Activated T-cell treated with anti-CD3 and anti-CD28 coated beads, Interleukin-2, amount 50 U/mL, for 24 hours (primary cell): ENCODE results near the gene ARHGEF16.

Source experiments
- DNase-seq: peaks from one replicate; pipeline ENCODE4 v3.0.0-alpha.2; 2020
- H3K27ac Mint-ChIP-seq: 2 replicates; pipeline ENCODE4 v1.8.0; 2020; ENCODE audit warnings: mild to moderate bottlenecking, mixed read lengths
- H3K27me3 Mint-ChIP-seq: 2 replicates; pipeline ENCODE4 v1.8.0; 2020; ENCODE audit warnings: mixed read lengths
- H3K36me3 Mint-ChIP-seq: 2 replicates; pipeline ENCODE4 v1.8.0; 2020; ENCODE audit warnings: low read depth, mixed read lengths
- H3K4me1 Mint-ChIP-seq: 2 replicates; pipeline ENCODE4 v1.8.0; 2020; ENCODE audit warnings: low read depth, mixed read lengths
- H3K4me3 Mint-ChIP-seq: 2 replicates; pipeline ENCODE4 v1.8.0; 2020; ENCODE audit warnings: mild to moderate bottlenecking, moderate library complexity, mixed read lengths
- H3K9me3 Mint-ChIP-seq: 2 replicates; pipeline ENCODE4 v1.8.0; 2020; ENCODE audit warnings: mixed read lengths

The ARHGEF16 gene

DNA sequence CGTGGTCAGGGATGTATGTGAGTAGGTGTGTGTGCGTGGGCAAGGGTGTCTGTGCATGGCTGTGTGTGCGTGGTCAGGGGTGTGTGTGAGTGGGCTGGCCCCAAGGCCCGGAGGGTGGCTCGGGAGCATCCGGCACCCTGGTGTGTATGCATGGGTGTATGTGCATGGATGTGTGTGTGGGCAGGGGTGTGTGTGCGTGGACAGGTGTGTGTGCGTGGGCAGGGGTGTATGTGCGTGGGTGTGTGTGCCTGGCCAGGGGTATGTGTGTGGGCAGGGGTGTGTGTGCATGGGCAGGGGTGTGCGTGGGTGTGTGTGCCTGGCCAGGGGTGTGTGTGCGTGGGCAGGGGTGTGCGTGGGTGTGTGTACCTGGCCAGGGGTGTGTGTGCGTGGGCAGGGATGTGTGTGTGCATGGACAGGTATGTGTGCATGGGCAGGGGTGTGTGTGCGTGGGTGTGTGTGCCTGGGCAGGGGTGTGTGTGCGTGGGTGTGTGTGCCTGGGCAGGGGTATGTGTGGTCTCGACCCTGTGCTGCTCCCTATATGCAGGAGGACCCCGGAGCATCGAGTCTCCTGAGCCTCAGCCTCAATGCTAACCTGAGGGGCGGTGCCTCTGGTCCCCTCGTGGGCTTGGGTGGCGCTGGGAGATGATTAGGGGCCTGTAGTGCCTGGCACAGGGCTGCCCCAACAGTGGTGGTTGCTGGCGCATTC is 16.3 kb downstream of the ARHGEF16 start:
- no peak for DNase-seq
- no peaks in the 10 kb centered on the region for H3K36me3 Mint-ChIP-seq
- H3K27ac Mint-ChIP-seq: no peak overlapping the region
- H3K4me3 Mint-ChIP-seq: no peak overlapping the region
- H3K27me3 Mint-ChIP-seq: peaks cover 5% of the 10 kb centered on the region
- H3K9me3 Mint-ChIP-seq: no peaks in the 10 kb centered on the region
- H3K4me1 Mint-ChIP-seq: peaks cover 3% of the 10 kb centered on the region

- no peak overlapping the region for H3K27ac Mint-ChIP-seq
- H3K4me3 Mint-ChIP-seq: no peak overlapping the region
- no peaks in the 10 kb centered on the region for H3K36me3 Mint-ChIP-seq
- no peak for DNase-seq
- H3K27me3 Mint-ChIP-seq: peaks cover 5% of the 10 kb centered on the region
- H3K9me3 Mint-ChIP-seq: no peaks in the 10 kb centered on the region
- no peaks in the 10 kb centered on the region for H3K4me1 Mint-ChIP-seq
Measured at GRCh38 chr1:3471356-3472087, 17.1 kb downstream of the ARHGEF16 start.

GRCh38 chr1:3472088-3472850 is 17.8 kb downstream of the ARHGEF16 start:
- Mint-ChIP-seq H3K27ac (no peak overlapping the region), H3K27me3 (peaks cover 5% of the 10 kb centered on the region), H3K9me3 (no peaks in the 10 kb centered on the region), H3K4me3 (no peak overlapping the region), H3K36me3 (no peaks in the 10 kb centered on the region), H3K4me1 (no peaks in the 10 kb centered on the region)
- DNase-seq: no peak

DNA sequence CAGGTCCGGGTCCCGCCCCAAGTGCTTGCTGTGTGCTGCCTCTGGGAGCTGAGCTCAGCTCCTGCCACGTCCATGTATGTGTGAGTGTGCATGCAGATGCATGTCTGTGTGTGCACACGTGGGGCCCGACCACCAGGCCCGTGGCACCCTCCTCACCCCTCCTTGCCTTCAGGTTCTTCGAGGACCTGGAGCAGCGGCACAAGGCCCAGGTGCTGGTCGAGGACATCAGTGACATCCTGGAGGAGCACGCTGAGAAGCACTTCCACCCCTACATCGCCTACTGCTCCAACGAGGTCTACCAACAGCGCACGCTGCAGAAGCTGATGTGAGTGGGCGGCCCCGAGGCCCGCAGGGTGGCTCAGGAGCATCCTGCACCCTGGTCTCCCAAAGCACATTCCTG is 18.4 kb downstream of the ARHGEF16 start:
- Mint-ChIP-seq H3K4me1 (no peaks in the 10 kb centered on the region), H3K4me3 (no peak overlapping the region), H3K36me3 (no peaks in the 10 kb centered on the region), H3K27ac (no peak overlapping the region), H3K27me3 (peaks cover 5% of the 10 kb centered on the region), H3K9me3 (no peaks in the 10 kb centered on the region)
- no peak for DNase-seq

GRCh38 chr1:3473381-3473844 is 18.9 kb downstream of the ARHGEF16 start:
- DNase-seq: no peak
- Mint-ChIP-seq H3K9me3 (no peaks in the 10 kb centered on the region), H3K4me1 (no peaks in the 10 kb centered on the region), H3K27me3 (peaks cover 5% of the 10 kb centered on the region), H3K27ac (no peak overlapping the region), H3K4me3 (no peak overlapping the region), H3K36me3 (no peaks in the 10 kb centered on the region)

DNA sequence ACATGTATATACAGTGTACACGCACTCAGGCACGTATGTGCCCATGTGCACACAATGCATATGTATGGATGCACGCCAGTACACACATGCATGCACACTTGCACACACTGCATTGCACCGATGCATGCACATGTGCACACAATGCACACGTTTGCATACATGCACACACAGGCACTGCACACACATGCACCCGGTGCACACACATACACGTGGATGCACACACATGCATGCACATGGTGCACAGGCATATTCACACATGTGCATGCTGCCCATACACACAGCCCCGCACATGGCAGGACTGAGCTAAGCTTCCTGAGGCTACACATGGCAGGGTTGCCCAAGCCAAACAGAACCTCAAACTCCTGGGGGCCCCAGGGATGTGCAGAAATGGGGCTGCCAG is 19.6 kb downstream of the ARHGEF16 start:
- Mint-ChIP-seq H3K4me3 (no peak overlapping the region), H3K36me3 (no peaks in the 10 kb centered on the region), H3K27ac (no peak overlapping the region), H3K27me3 (peaks cover 5% of the 10 kb centered on the region), H3K4me1 (no peaks in the 10 kb centered on the region), H3K9me3 (no peaks in the 10 kb centered on the region)
- no peak for DNase-seq

DNA sequence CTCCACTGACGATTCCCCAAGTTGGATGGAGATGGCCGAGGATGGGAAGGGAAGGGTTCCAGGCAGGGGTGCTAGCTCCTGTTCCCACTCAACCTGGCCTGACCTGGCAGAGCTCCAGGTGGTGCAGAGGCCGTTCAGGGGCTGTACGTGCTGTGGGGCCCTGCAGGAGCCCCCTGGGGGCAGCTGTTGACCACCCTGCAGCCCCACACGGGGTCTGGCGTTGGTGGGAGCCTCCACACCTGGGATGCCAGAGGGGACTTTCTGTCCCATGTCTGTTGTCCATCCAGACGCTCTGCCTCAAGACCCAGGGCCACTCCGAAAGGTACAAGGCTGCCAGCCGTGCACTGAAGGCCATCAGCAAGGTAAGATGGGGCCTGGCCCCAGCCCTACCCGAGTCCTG is 20.0 kb downstream of the ARHGEF16 start:
- no peak overlapping the region for H3K27ac Mint-ChIP-seq
- no peak overlapping the region for H3K4me3 Mint-ChIP-seq
- peaks cover 5% of the 10 kb centered on the region for H3K27me3 Mint-ChIP-seq
- no peaks in the 10 kb centered on the region for H3K36me3 Mint-ChIP-seq
- H3K9me3 Mint-ChIP-seq: no peaks in the 10 kb centered on the region
- no peak for DNase-seq
- no peaks in the 10 kb centered on the region for H3K4me1 Mint-ChIP-seq

DNA sequence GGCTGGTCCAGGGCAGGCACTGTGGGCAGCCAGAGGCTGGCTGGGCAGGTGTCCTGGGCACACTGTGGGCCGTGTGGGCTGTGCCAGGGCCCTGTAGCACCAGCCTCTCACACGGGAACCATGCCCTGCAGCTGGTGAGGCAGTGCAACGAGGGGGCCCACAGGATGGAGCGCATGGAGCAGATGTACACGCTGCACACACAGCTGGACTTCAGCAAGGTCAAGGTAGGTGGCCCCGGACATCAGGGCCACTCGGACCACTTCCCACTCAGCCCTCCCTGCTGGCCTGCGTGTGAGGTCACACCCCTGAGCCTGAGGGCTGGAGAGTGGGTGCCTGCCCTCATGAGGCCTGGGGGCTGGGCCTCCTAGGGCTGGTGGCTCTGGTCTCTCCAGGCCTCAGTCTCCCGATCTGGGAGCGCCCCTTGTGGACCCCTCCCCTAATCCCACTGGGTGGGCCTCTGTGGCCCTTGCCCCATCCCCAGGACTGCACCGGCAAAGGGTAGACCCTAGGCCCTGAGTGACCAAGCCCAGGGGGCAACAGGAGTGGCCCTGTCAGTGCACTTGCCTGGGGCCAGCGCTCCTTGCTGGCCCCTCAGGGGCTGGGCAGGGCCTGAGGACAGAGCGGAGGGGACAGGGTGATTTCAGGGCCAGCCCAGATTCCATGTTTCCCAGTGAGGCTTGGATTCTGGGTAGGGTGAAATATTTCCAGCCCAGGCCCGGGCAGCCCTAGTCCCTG is 21.5 kb downstream of the ARHGEF16 start:
- H3K4me1 Mint-ChIP-seq: no peaks in the 10 kb centered on the region
- no peak overlapping the region for H3K27ac Mint-ChIP-seq
- H3K36me3 Mint-ChIP-seq: no peaks in the 10 kb centered on the region
- no peak overlapping the region for H3K4me3 Mint-ChIP-seq
- peaks cover 5% of the 10 kb centered on the region for H3K27me3 Mint-ChIP-seq
- no peaks in the 10 kb centered on the region for H3K9me3 Mint-ChIP-seq
- DNase-seq: no peak

DNA sequence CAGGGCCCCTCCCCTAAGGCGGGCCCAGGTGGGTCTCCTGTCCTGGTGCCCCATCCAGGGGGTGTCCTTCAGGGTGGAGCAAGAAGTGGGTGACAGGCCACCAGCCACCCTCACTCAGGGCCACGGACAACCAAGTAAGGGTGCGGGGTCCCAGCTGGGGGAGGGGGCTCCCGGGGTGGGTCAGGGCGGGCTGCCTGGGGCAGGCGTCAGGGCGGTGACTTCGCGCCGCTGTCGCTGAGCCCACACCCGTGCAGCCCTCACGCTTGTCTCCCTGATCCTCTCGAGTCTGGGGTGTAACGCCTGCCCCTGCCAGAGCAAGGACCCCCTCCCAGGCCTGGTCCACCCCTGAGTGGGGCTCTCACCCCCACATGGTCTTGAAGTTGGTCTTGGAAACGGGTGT is 22.2 kb downstream of the ARHGEF16 start:
- no peak overlapping the region for H3K4me3 Mint-ChIP-seq
- DNase-seq: no peak
- no peak overlapping the region for H3K27ac Mint-ChIP-seq
- H3K27me3 Mint-ChIP-seq: peaks cover 5% of the 10 kb centered on the region
- H3K36me3 Mint-ChIP-seq: no peaks in the 10 kb centered on the region
- H3K9me3 Mint-ChIP-seq: no peaks in the 10 kb centered on the region
- no peaks in the 10 kb centered on the region for H3K4me1 Mint-ChIP-seq

- Mint-ChIP-seq H3K27me3 (peaks cover 5% of the 10 kb centered on the region), H3K9me3 (no peaks in the 10 kb centered on the region), H3K27ac (no peak overlapping the region), H3K4me3 (no peak overlapping the region), H3K4me1 (no peaks in the 10 kb centered on the region), H3K36me3 (no peaks in the 10 kb centered on the region)
- DNase-seq: no peak
Measured at GRCh38 chr1:3477241-3477995, 23.0 kb downstream of the ARHGEF16 start.

DNA sequence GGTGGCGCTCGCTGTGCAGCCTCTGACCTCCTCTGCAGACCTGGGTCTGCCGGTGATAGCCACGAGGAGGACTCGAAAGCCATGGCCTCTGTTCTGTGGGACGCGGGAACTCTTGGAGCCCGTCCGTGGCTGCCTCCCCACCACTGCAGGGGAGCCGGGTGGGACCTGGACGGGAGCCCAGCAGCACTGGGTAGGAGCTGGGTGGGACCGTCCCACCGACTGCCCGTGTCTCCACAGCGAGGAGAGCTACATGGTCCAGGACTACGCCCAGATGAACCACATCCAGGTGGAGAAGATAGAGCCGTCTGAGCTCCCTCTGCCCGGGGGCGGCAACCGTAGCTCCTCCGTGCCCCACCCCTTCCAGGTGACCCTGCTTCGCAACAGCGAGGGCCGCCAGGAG is 23.7 kb downstream of the ARHGEF16 start:
- H3K27ac Mint-ChIP-seq: no peak overlapping the region
- no peaks in the 10 kb centered on the region for H3K4me1 Mint-ChIP-seq
- DNase-seq: no peak
- H3K9me3 Mint-ChIP-seq: no peaks in the 10 kb centered on the region
- peaks cover 5% of the 10 kb centered on the region for H3K27me3 Mint-ChIP-seq
- H3K36me3 Mint-ChIP-seq: no peaks in the 10 kb centered on the region
- no peak overlapping the region for H3K4me3 Mint-ChIP-seq

DNA sequence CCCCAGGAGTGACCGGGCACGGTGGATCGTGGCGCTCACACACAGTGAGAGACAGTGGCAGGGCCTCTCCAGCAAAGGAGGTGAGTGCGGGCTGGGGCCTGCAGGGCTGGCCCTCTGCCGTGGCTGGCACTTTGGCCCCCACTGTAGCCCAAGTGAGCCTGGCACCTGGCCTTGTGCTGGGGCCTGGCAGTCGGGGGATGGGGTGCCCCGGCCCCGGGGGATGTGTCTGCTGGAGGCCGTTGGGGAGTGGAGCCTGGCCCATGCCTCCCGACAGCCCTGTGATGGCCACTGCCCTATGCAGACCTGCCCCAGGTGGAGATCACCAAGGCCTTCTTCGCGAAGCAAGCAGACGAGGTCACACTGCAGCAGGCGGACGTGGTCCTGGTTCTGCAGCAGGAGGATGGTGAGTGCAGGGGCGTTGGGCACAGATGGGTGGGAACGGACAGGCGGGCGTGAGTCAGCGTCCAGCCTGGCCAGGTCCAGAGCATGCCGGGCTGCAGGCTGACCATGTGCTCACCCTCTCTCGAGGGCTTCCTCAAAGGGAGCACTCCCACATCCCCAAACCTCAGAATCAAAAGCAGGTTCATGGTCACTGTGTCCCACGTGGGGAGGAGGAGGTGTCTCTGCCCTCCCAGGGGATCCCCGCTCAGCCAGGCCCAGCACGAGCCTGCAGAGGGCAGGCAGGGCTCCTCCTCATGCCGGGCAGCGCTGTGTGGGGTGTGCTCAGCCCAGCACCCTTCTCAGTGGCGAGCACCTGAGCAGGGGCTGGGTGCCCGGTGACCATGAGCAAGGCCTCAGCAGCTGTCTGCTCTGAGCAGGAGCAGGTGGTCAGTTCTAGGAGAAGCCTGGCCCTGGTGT is 25.3 kb downstream of the ARHGEF16 start:
- Mint-ChIP-seq H3K27me3 (no peaks in the 10 kb centered on the region), H3K4me3 (no peak overlapping the region), H3K9me3 (no peaks in the 10 kb centered on the region)

DNA sequence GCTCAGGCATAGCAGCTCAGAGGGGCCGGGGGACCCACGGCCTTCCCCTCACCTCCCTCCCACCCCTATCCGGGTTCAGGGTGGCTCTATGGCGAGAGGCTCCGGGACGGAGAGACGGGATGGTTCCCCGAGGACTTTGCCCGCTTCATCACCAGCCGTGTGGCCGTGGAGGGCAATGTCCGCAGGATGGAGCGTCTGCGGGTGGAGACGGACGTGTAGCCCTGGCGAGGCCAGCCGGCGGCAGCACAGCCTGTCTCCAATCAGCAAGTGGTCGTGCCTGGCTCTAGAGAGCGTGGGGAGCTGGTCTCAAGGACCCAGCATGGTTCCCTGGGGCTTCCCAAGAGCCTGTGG is 25.9 kb downstream of the ARHGEF16 start:
- Mint-ChIP-seq H3K27ac (no peak overlapping the region), H3K27me3 (no peaks in the 10 kb centered on the region), H3K9me3 (no peaks in the 10 kb centered on the region), H3K4me3 (no peak overlapping the region), H3K36me3 (no peaks in the 10 kb centered on the region), H3K4me1 (no peaks in the 10 kb centered on the region)
- no peak for DNase-seq

More for the DNA sequence above, 25.3 kb downstream of the ARHGEF16 start:
- Mint-ChIP-seq H3K27ac (no peak overlapping the region), H3K36me3 (no peaks in the 10 kb centered on the region), H3K4me1 (no peaks in the 10 kb centered on the region)
- DNase-seq: no peak
